Muscle of arm (tissue), 12 donors: ENCODE data around the gene TRPT1. TPM values are rescaled to one million over a fixed set of nuclear protein-coding genes. Genes with fewer than 3 reads are reported as not detected.
A peak's percentile ranks its signal among the peaks of the same experiment; 100 is the strongest.
"Not testable (repeated sequence)": the region's sequence is repeated elsewhere in the genome, so short reads cannot be mapped to it uniquely, and the experiment has no call there.

ENCODE experiments used
- DNase-seq: peaks from one replicate; pipeline ENCODE4 v3.0.0-alpha.2; 2013
- polyA plus RNA-seq, 12 donors: library from polyadenylated mRNA; unstranded; fragments of 120-200 nt; gene quantifications; one replicate each; pipeline ENCODE4 v1.2.1, GENCODE V29; 2013; ENCODE audit not compliant: insufficient read length in 12 of 12

Gene TRPT1
- polyA plus RNA-seq, 12 donors, result 30.8 to 142 (median 65.8) TPM; not detected in 1

GRCh38 chr11:64246621-64246870 is 20.6 kb upstream of the TRPT1 start:
- not testable (repeated sequence) for DNase-seq

GRCh38 chr11:64245797-64246620 is 20.0 kb upstream of the TRPT1 start:
- no peak for DNase-seq

GRCh38 chr11:64245401-64245796 is 19.4 kb upstream of the TRPT1 start:
- DNase-seq, result no peak

GRCh38 chr11:64244966-64245365 is 19.0 kb upstream of the TRPT1 start:
- no peak for DNase-seq

GRCh38 chr11:64244107-64244506 is 18.1 kb upstream of the TRPT1 start:
- no peak for DNase-seq

- no peak for DNase-seq
Observed at GRCh38 chr11:64243236-64243854, 17.4 kb upstream of the TRPT1 start.

- peak; percentile 100 for DNase-seq
Observed at GRCh38 chr11:64241491-64242374, 15.7 kb upstream of the TRPT1 start.

- DNase-seq, result no peak
Observed at GRCh38 chr11:64241241-64241490, 15.2 kb upstream of the TRPT1 start.

- peak; percentile 98 for DNase-seq
Observed at GRCh38 chr11:64240435-64241240, 14.7 kb upstream of the TRPT1 start, which contains the start of gene FKBP2. Gene FKBP2 (plus strand): TSS chr11:64241095. CDS start chr11:64242388, 1,293 bp downstream.

GRCh38 chr11:64239662-64240434 is 13.9 kb upstream of the TRPT1 start:
- DNase-seq, result no peak

- DNase-seq, result no peak
Observed at GRCh38 chr11:64238999-64239398, 13.0 kb upstream of the TRPT1 start.

GRCh38 chr11:64238076-64238475 is 12.1 kb upstream of the TRPT1 start:
- DNase-seq, result no peak

GRCh38 chr11:64237484-64237951 is 11.5 kb upstream of the TRPT1 start:
- DNase-seq, result no peak

GRCh38 chr11:64235437-64236161 is 9.6 kb upstream of the TRPT1 start:
- DNase-seq, result no peak

- no peak for DNase-seq
Observed at GRCh38 chr11:64234647-64235379, 8.8 kb upstream of the TRPT1 start.

- no peak for DNase-seq
Observed at GRCh38 chr11:64233913-64234586, 8.1 kb upstream of the TRPT1 start, which contains the start of gene VEGFB. Gene VEGFB (plus strand): TSS chr11:64234584. CDS start chr11:64234834, 250 bp downstream.

GRCh38 chr11:64232967-64233315 is 7.0 kb upstream of the TRPT1 start:
- no peak for DNase-seq

- DNase-seq, result no peak
Observed at GRCh38 chr11:64232182-64232966, 6.4 kb upstream of the TRPT1 start.
